ENCODE results near the gene C9orf50. TPM values are rescaled to one million over a fixed set of nuclear protein-coding genes. Genes with fewer than 3 reads are reported as not detected.

C9orf50 gene
- total RNA-seq, 2 donors from 2014 or later: not detected

- DNase-seq (no peak), ATAC-seq (no peak)
- WGBS, 2 donors: 68 to 76% methylated on average over 9 to 16 of the region's 16 CpGs
- no peaks in the 10 kb centered on the region for H3K27me3 ChIP-seq
- TF ChIP-seq POLR2A (IDR thresholded peaks at IDR 0.05) (no peak), CTCF (IDR thresholded peaks at IDR 0.05) (no peak)
- no peak overlapping the region for H3K27ac ChIP-seq
- H3K36me3 ChIP-seq (replicated peaks in 1 of 2; ENCODE audit: insufficient read depth in 1 of 2, low read depth in 2 of 2): no peaks in the 10 kb centered on the region
- no peak overlapping the region for H3K4me3 ChIP-seq
- no peaks in the 10 kb centered on the region for H3K4me1 ChIP-seq
- intact Hi-C loops (cut with DNase I): loop anchor here (10.0 kb wide), 1 partner anchor 147 kb away; no protein-coding TSS in a partner anchor
- H3K9me3 ChIP-seq: no peaks in the 10 kb centered on the region
These were observed 27.3 kb upstream of the C9orf50 start for GRCh38 chr9:129648092-129648763.

DNA sequence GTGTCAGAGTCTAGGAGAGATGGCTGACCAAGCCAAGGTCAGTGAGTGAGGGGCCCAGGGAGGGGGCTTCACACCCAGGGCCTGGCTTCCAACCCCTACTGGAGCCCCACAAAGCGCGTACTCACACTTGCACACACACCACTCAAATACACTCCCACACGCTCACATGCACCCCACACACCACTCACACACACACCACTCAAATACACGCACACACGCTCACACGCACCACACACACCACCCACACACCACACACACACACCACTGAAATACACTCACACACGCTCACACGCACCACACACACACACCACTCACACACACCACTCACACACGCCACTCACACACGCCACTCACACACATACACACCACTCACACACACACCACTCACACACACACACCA, 26.7 kb upstream of the C9orf50 start:
- no peak for ATAC-seq
- H3K4me3 ChIP-seq: no peak overlapping the region
- intact Hi-C loops (cut with DNase I): loop anchor here (10.0 kb wide), 1 partner anchor 147 kb away; no protein-coding TSS in a partner anchor
- no peaks in the 10 kb centered on the region for H3K27me3 ChIP-seq
- H3K27ac ChIP-seq: no peak overlapping the region
- H3K9me3 ChIP-seq: no peaks in the 10 kb centered on the region
- TF ChIP-seq POLR2A (IDR thresholded peaks at IDR 0.05): no peak
- no peak for TF ChIP-seq CTCF (IDR thresholded peaks at IDR 0.05)
- no peaks in the 10 kb centered on the region for H3K36me3 ChIP-seq (replicated peaks in 1 of 2; ENCODE audit: insufficient read depth in 1 of 2, low read depth in 2 of 2)
- WGBS, 2 donors: 81 to 82% methylated on average over 10 of the region's 10 CpGs
- DNase-seq: no peak
- H3K4me1 ChIP-seq: no peaks in the 10 kb centered on the region

DNA sequence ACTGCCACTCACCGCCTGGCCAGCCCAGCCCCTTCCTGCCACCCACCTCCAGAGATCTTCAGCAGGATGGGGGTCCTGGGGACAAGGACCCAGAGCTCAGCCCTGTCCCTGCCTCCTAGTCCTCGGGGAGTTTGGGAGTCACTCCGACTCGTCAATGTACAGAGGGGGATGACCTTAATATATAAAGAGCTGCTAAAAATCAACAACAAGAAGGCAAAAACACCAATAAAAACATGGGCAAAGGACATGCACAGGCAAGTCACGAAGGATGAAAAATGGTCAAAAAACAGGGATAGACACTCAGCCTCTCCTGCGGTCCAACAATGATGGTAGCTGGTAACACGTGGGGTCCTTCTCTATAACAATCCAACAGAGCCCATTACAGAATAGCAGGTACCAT, 25.8 kb upstream of the C9orf50 start:
- H3K36me3 ChIP-seq (replicated peaks in 1 of 2; ENCODE audit: insufficient read depth in 1 of 2, low read depth in 2 of 2): no peaks in the 10 kb centered on the region
- no peak overlapping the region for H3K27ac ChIP-seq
- H3K4me1 ChIP-seq: no peaks in the 10 kb centered on the region
- no peak for DNase-seq
- TF ChIP-seq CTCF (IDR thresholded peaks at IDR 0.05): no peak
- TF ChIP-seq POLR2A (IDR thresholded peaks at IDR 0.05): no peak
- intact Hi-C loops (cut with DNase I): loop anchor here (10.0 kb wide), 1 partner anchor 148 kb away; no protein-coding TSS in a partner anchor
- WGBS, 2 donors: 88 to 95% methylated on average over 7 of the region's 7 CpGs
- no peaks in the 10 kb centered on the region for H3K9me3 ChIP-seq
- ATAC-seq: no peak
- no peak overlapping the region for H3K4me3 ChIP-seq
- no peaks in the 10 kb centered on the region for H3K27me3 ChIP-seq

DNA sequence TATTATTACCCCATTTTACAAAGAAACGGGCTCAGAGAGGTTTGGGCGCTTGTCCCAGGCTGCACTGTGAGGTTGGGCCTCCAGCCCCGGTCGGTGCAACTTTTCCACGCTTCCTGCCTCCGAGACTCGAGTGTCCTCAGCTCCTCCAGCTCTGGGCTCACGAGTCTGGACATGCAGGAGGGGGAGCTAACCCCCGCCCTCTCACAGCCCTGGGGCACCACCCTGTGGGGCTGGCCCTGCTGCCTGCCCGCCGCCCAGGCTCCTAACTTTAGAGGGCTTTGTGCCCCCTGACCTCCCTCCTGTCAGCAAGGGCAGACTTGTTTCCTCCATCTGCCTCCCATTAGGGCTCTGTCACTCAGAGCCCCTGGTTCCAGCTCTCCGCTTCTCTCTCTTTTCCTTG, 25.4 kb upstream of the C9orf50 start:
- Histone ChIP-seq H3K36me3 (replicated peaks in 1 of 2; ENCODE audit: insufficient read depth in 1 of 2, low read depth in 2 of 2) (no peaks in the 10 kb centered on the region), H3K4me1 (peaks cover 2% of the 10 kb centered on the region), H3K4me3 (no peak overlapping the region), H3K27me3 (no peaks in the 10 kb centered on the region), H3K27ac (no peak overlapping the region), H3K9me3 (no peaks in the 10 kb centered on the region)
- intact Hi-C loops (cut with DNase I): loop anchor here (10.0 kb wide), 1 partner anchor 149 kb away; no protein-coding TSS in a partner anchor
- DNase-seq: no peak
- TF ChIP-seq POLR2A (IDR thresholded peaks at IDR 0.05): no peak
- no peak for TF ChIP-seq CTCF (IDR thresholded peaks at IDR 0.05)
- 77 to 90% methylated on average over 7 to 12 of the region's 12 CpGs for WGBS, 2 donors
- no peak for ATAC-seq

GRCh38 chr9:129644902-129645301, 24.0 kb upstream of the C9orf50 start:
- intact Hi-C loops (cut with DNase I): loop anchor here (10.0 kb wide), 1 partner anchor 150 kb away; no protein-coding TSS in a partner anchor
- H3K4me1 ChIP-seq: peaks cover 15% of the 10 kb centered on the region
- no peak for DNase-seq

More at GRCh38 chr9:129644902-129645301, 24.0 kb upstream of the C9orf50 start:
- H3K9me3 ChIP-seq: no peaks in the 10 kb centered on the region
- TF ChIP-seq CTCF (IDR thresholded peaks at IDR 0.05) (no peak), POLR2A (IDR thresholded peaks at IDR 0.05) (no peak)
- no peak overlapping the region for H3K27ac ChIP-seq
- H3K27me3 ChIP-seq: no peaks in the 10 kb centered on the region
- WGBS, 2 donors: 64 to 67% methylated on average over 14 to 17 of the region's 17 CpGs
- no peak for ATAC-seq
- H3K36me3 ChIP-seq (replicated peaks in 1 of 2; ENCODE audit: insufficient read depth in 1 of 2, low read depth in 2 of 2): no peaks in the 10 kb centered on the region
- H3K4me3 ChIP-seq: no peak overlapping the region
